ENCODE data around the gene IL12RB1. TPM values are rescaled to one million over a fixed set of nuclear protein-coding genes. Genes with fewer than 3 reads are reported as not detected.
A peak's percentile ranks its signal among the peaks of the same experiment; 100 is the strongest.

IL12RB1 gene
- total RNA-seq, 4 donors from 2014 or later, result 1.1 to 2.3 (median 1.9) TPM

DNA sequence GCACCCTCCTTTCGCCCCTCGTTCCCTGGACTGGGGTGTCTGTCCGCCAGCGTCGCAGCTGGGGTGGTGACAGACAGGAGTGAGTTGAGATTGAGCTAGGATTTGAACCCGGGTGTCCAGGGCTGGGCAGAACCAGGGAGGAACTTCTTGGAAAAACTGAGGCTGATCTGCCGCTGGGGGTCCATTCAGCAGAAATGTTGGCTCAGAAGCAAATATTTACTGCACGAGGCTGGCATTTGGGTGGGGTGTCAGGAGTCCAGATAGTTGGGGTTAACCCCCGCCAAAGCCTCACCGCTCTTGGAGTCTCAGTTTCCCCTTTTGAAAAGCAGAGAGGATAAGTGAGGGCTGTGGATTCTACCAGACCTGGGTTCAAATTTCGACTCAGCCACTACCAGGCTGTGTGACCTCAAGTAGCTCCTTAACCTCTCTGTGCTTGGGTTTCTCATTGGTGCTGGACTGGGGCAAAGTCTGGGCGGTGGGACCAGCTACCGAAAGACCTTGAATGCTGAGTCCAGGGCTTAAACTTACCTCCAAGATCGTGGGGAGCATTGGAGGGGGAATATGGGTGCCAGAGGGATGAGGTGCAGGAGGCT is 31.8 kb upstream of the IL12RB1 start:
- H3K27me3 ChIP-seq, result no peaks in the 10 kb centered on the region
- no peak for TF ChIP-seq POLR2A (IDR thresholded peaks at IDR 0.05)
- TF ChIP-seq CTCF (IDR thresholded peaks at IDR 0.05), result no peak
- WGBS, 2 donors, result 31 to 39% methylated on average over 6 to 9 of the region's 14 CpGs
- H3K9me3 ChIP-seq, result no peaks in the 10 kb centered on the region
- no peak for DNase-seq
- peak overlapping the region; percentile 54 to 81 (median 71) for H3K4me3 ChIP-seq
- H3K27ac ChIP-seq, result peak overlapping the region; percentile 65 to 87 (median 75)
- peaks cover 0 to 20% (median 0%) of the 10 kb centered on the region in 3 donors for H3K36me3 ChIP-seq
- intact Hi-C loops (cut with DNase I), result loop anchor here (10.0 kb wide), 1 partner anchor 136 kb away; a partner anchor contains a TSS
- peaks cover 19 to 38% (median 22%) of the 10 kb centered on the region in 3 donors for H3K4me1 ChIP-seq

DNA sequence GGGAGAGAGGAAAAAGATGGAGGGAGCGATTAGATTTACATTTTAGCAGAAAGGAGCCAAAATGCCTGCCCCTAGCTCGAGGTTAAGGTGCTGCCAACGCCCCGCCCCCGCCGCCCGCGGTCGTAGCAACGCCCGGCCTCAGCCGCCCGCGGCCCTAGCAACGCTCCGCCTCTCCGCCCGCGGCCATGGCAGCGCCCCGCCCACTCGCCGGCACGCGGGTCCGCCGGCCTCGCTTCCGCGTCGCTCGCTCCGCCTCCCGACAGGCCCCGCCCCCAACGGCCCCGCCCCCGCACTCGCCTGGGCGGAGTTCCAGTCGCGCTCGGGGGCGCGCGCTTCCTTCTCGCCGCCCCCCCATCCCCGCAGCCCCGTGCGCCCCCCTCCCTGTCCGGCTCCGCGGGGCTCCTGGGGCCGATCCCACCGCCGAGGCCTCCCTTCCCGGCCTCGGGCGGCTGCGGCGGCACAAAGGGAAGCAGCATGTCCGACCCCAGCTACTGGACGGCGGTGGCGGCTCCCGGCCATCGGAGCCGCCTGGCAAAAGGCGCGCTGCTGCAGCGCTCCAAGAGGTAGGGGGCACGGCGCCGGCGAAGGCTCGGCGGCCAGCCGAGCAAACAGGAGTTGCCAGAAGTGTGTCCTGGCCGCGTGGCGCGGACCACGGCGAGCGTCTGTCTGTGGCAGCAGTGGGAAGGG is 31.1 kb upstream of the IL12RB1 start:
- Histone ChIP-seq H3K36me3 (peaks cover 0 to 13% (median 0%) of the 10 kb centered on the region in 3 donors), H3K4me1 (peaks cover 19 to 39% (median 22%) of the 10 kb centered on the region in 3 donors), H3K27me3 (no peaks in the 10 kb centered on the region), H3K9me3 (no peaks in the 10 kb centered on the region), H3K4me3 (peak overlapping the region; percentile 54 to 81 (median 71)), H3K27ac (peak overlapping the region; percentile 65 to 87 (median 75))
- peak in 1 of 4 donors; percentile 6 for TF ChIP-seq POLR2A (IDR thresholded peaks at IDR 0.05)
- TF ChIP-seq CTCF (IDR thresholded peaks at IDR 0.05), result no peak
- intact Hi-C loops (cut with DNase I), result loop anchor here (10.0 kb wide), 1 partner anchor 137 kb away; a partner anchor contains a TSS
- 0 to 8% methylated on average over 3 to 4 of the region's 86 CpGs for WGBS, 2 donors
- no peak for DNase-seq

DNA sequence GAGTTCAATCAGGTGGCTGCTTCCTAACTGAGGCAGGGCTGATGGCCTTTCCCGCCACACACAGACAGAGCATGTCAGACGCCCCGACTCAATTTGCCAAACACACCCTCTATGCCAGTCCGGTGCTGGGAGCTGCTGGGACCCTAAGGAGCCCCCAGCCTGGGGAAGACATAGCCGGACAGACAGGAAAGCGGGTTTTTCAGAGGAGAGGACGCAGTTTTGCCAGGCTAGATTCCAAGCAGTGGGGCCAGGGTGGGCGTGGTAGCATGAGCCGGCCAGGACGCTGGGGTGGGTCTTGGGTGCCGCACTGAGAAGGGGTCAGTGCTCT is 30.6 kb upstream of the IL12RB1 start:
- peak overlapping the region; percentile 54 to 81 (median 71) for H3K4me3 ChIP-seq
- peaks cover 0 to 8% (median 0%) of the 10 kb centered on the region in 3 donors for H3K36me3 ChIP-seq
- H3K27me3 ChIP-seq, result no peaks in the 10 kb centered on the region
- H3K27ac ChIP-seq, result peak overlapping the region in 2 of 4 donors; percentile 73 to 87
- no peak for TF ChIP-seq POLR2A (IDR thresholded peaks at IDR 0.05)
- no peak for TF ChIP-seq CTCF (IDR thresholded peaks at IDR 0.05)
- no peaks in the 10 kb centered on the region for H3K9me3 ChIP-seq
- DNase-seq, result no peak
- H3K4me1 ChIP-seq, result peaks cover 19 to 40% (median 22%) of the 10 kb centered on the region in 3 donors
- 13 to 23% methylated on average over 8 to 11 of the region's 11 CpGs for WGBS, 2 donors
- intact Hi-C loops (cut with DNase I), result loop anchor here (10.0 kb wide), 1 partner anchor 137 kb away; a partner anchor contains a TSS

GRCh38 chr19:18114483-18114882 is 27.7 kb upstream of the IL12RB1 start:
- WGBS, 2 donors, result 80 to 83% methylated on average over 1 to 4 of the region's 4 CpGs
- Histone ChIP-seq H3K4me1 (peaks cover 25 to 48% (median 38%) of the 10 kb centered on the region in 3 donors), H3K27ac (no peak overlapping the region), H3K4me3 (no peak overlapping the region), H3K9me3 (no peaks in the 10 kb centered on the region), H3K27me3 (peaks cover 0 to 12% (median 0%) of the 10 kb centered on the region in 4 donors), H3K36me3 (no peaks in the 10 kb centered on the region)
- DNase-seq, result no peak
- intact Hi-C loops (cut with DNase I), result loop anchor here (5.0 to 10.0 kb wide), 2 partner anchors 43 to 140 kb away; a partner anchor contains a TSS
- TF ChIP-seq CTCF (IDR thresholded peaks at IDR 0.05), result no peak
- no peak for TF ChIP-seq POLR2A (IDR thresholded peaks at IDR 0.05)

- Histone ChIP-seq H3K27me3 (peaks cover 0 to 15% (median 0%) of the 10 kb centered on the region in 4 donors), H3K36me3 (no peaks in the 10 kb centered on the region), H3K9me3 (no peaks in the 10 kb centered on the region), H3K4me1 (peaks cover 20 to 46% (median 36%) of the 10 kb centered on the region in 3 donors), H3K27ac (no peak overlapping the region), H3K4me3 (no peak overlapping the region)
- no peak for DNase-seq
- 92 to 95% methylated on average over 5 of the region's 5 CpGs for WGBS, 2 donors
- TF ChIP-seq CTCF (IDR thresholded peaks at IDR 0.05) (no peak), POLR2A (IDR thresholded peaks at IDR 0.05) (no peak)
- intact Hi-C loops (cut with DNase I), result loop anchor here (5.0 to 10.0 kb wide), 2 partner anchors 43 to 141 kb away; a partner anchor contains a TSS
Measured at GRCh38 chr19:18113827-18114226, 27.1 kb upstream of the IL12RB1 start.
